HepG2 (cell line): Measurements from ENCODE around the gene PRPF4. TPM values are rescaled to one million over a fixed set of nuclear protein-coding genes. Genes with fewer than 3 reads are reported as not detected.

ENCODE experiments used
- ATAC-seq: fragments of 200-7000 bp; cut with Tn5 transposase; 3 replicates; pipeline ENCODE4 v1.9.1; 2020; ENCODE audit warnings: mild to moderate bottlenecking, moderate library complexity
- BruUV-seq: library from RNA; stranded (reverse); fragments of 400-500 nt; replicated peaks from 2 replicates; lab custom pipeline; 2021; lab: Mats Ljungman, UMichigan
- CTCF ChIA-PET: fragments of 300-600 bp; formaldehyde crosslinking; extraction: SDS; loops from one replicate; lab custom pipeline; 2021; ENCODE audit warnings: low total read pairs, inconsistent platforms, low intra/inter-chr PET ratio; lab: Yijun Ruan, JAX
- POLR2A ChIA-PET: fragments of 350-600 bp; sonication (Branson Sonifier 250); formaldehyde crosslinking; loops from one replicate; lab custom pipeline; 2020; ENCODE audit warnings: antibody characterized with exemption, inconsistent platforms; lab: Yijun Ruan, JAX
- DNase-seq: peaks from one replicate; pipeline ENCODE4 v3.0.0-alpha.2; 2015; ENCODE audit warnings: low spot score
- FAIRE-seq: peaks from 3 replicates; lab custom pipeline; 2011; peaks lifted over from hg19 to GRCh38; lab: Jason Lieb, UNC
- H2AFZ ChIP-seq: one replicate; pipeline ENCODE4 v1.6.1; 2011; ENCODE audit warnings: low read length, inconsistent platforms
- H3K27ac ChIP-seq: fragments of 300-600 bp; 3 replicates; pipeline ENCODE4 v1.8.0; 2011; ENCODE audit warnings: mixed run types, mild to moderate bottlenecking, mixed read lengths, low read length, inconsistent platforms; ENCODE audit not compliant: insufficient read depth; ENCODE audit errors: extremely low read length
- H3K27me3 ChIP-seq, 2 experiments: fragments of 200-600 bp in 1 of 2; 2 replicates in 1 of 2; 3 replicates in 1 of 2; pipeline versions ENCODE4 v1.6.0 to v1.8.0; 2011; ENCODE audit warnings: low read length in 2 of 2, mild to moderate bottlenecking in 2 of 2, moderate library complexity in 2 of 2, inconsistent platforms in 1 of 2; ENCODE audit not compliant: insufficient read depth in 2 of 2, control insufficient read depth in 1 of 2
- H3K36me3 ChIP-seq, 2 experiments: fragments of 200-600 bp in 1 of 2; replicated peaks in 1 of 2; 2 replicates in 1 of 2; 3 replicates in 1 of 2; pipeline versions ENCODE4 v1.5.1 to v1.8.0; 2011; ENCODE audit warnings: low read length in 2 of 2, inconsistent platforms in 1 of 2; ENCODE audit not compliant: insufficient read depth in 2 of 2, control insufficient read depth in 1 of 2
- H3K4me1 ChIP-seq: 2 replicates; pipeline ENCODE4 v1.5.1; 2012; ENCODE audit warnings: low read length, inconsistent platforms; ENCODE audit not compliant: insufficient read depth
- H3K4me2 ChIP-seq: 2 replicates; pipeline ENCODE4 v1.6.0; 2011; ENCODE audit warnings: low read depth, low read length, inconsistent platforms
- H3K4me3 ChIP-seq, 3 experiments: fragments of 200-600 bp in 1 of 3; sonication (generic), shearing (Covaris generic) in 1 of 3; replicated peaks in 1 of 3; 2 replicates each; pipeline ENCODE4 v1.5.1; 2011 to 2016; ENCODE audit warnings: low read length in 3 of 3, inconsistent platforms in 2 of 3, low read depth in 2 of 3, mild to moderate bottlenecking in 2 of 3, control low read depth in 1 of 3, mixed read lengths in 1 of 3; ENCODE audit not compliant: insufficient read depth in 1 of 3
- H3K79me2 ChIP-seq: one replicate; pipeline ENCODE4 v1.6.1; 2011; ENCODE audit warnings: low read length, inconsistent platforms; ENCODE audit not compliant: insufficient read depth
- H3K9ac ChIP-seq: 2 replicates; pipeline ENCODE4 v1.6.0; 2011; ENCODE audit warnings: mild to moderate bottlenecking, low read depth, low read length, inconsistent platforms; ENCODE audit not compliant: insufficient read depth
- H3K9me3 ChIP-seq: 2 replicates; pipeline ENCODE4 v1.5.1; 2012; ENCODE audit warnings: mild to moderate bottlenecking, low read length
- H4K20me1 ChIP-seq: 2 replicates; pipeline ENCODE4 v1.6.0; 2011; ENCODE audit warnings: inconsistent platforms, mild to moderate bottlenecking, low read length, moderate library complexity; ENCODE audit not compliant: insufficient read depth
- ATF6 ChIP-seq: sonication (generic); formaldehyde crosslinking; conservative IDR thresholded peaks from 2 replicates; pipeline ENCODE4 v1.4.0; 2020; ENCODE audit warnings: missing genetic modification reagents
- GZF1 ChIP-seq: sonication (generic); formaldehyde crosslinking; IDR thresholded peaks from 2 replicates; pipeline ENCODE4 v1.5.1; 2020; ENCODE audit warnings: mild to moderate bottlenecking, missing genetic modification reagents
- HDAC2 ChIP-seq: sonication (generic); formaldehyde crosslinking; IDR thresholded peaks from 2 replicates; pipeline ENCODE4 v1.4.0; 2020; ENCODE audit warnings: missing genetic modification reagents
- HOMEZ ChIP-seq: IDR thresholded peaks from 2 replicates; pipeline ENCODE4 v1.6.1; 2016; ENCODE audit warnings: low read depth
- KLF9 ChIP-seq: IDR thresholded peaks from 2 replicates; pipeline ENCODE4 v1.6.1; 2016; ENCODE audit warnings: low read depth
- MBD4 ChIP-seq: IDR thresholded peaks from 2 replicates; pipeline ENCODE4 v1.6.1; 2012; ENCODE audit warnings: low read length, inconsistent platforms, borderline replicate concordance
- POGZ ChIP-seq: sonication (generic); formaldehyde crosslinking; IDR thresholded peaks from 2 replicates; pipeline ENCODE4 v1.4.0; 2020; ENCODE audit warnings: mild to moderate bottlenecking, missing genetic modification reagents
- RERE ChIP-seq: IDR thresholded peaks from 2 replicates; pipeline ENCODE4 v1.6.1; 2016; ENCODE audit warnings: low read depth, missing genetic modification reagents, missing compliant biosample characterization
- RORA ChIP-seq: sonication (generic); formaldehyde crosslinking; IDR thresholded peaks from 2 replicates; pipeline ENCODE4 v1.5.0; 2020; ENCODE audit warnings: mild to moderate bottlenecking, missing genetic modification reagents, moderate library complexity
- SAP130 ChIP-seq: IDR thresholded peaks from 2 replicates; pipeline ENCODE4 v1.6.1; 2016; ENCODE audit warnings: low read depth
- ZEB1 ChIP-seq: IDR thresholded peaks from 2 replicates; pipeline ENCODE4 v1.6.1; 2012; ENCODE audit warnings: mild to moderate bottlenecking, low read depth, inconsistent platforms; ENCODE audit not compliant: insufficient replicate concordance
- ZFP36 ChIP-seq: fragments of 150-350 bp; IDR thresholded peaks from 2 replicates; pipeline ENCODE4 v1.6.1; 2018; ENCODE audit warnings: borderline replicate concordance, low read length, low read depth; ENCODE audit not compliant: partially characterized antibody
- ZNF10 ChIP-seq: sonication (generic); formaldehyde crosslinking; IDR thresholded peaks from 2 replicates; pipeline ENCODE4 v1.4.0; 2020; ENCODE audit warnings: mild to moderate bottlenecking, low read depth, missing genetic modification reagents, borderline replicate concordance
- ZNF205 ChIP-seq: IDR thresholded peaks from 2 replicates; pipeline ENCODE4 v1.6.1; 2018; ENCODE audit warnings: missing biosample characterization, missing genetic modification reagents
- ZNF556 ChIP-seq: sonication (generic); formaldehyde crosslinking; IDR thresholded peaks from 2 replicates; pipeline ENCODE4 v1.4.0; 2020; ENCODE audit warnings: mild to moderate bottlenecking, missing genetic modification reagents, borderline replicate concordance
- ZNF589 ChIP-seq: sonication (generic); formaldehyde crosslinking; conservative IDR thresholded peaks from 2 replicates; pipeline ENCODE4 v1.8.0; 2022; ENCODE audit warnings: mild to moderate bottlenecking, moderate library complexity, missing genetic modification reagents
- ZNF891 ChIP-seq: sonication (generic); formaldehyde crosslinking; IDR thresholded peaks from 2 replicates; pipeline ENCODE4 v1.5.0; 2020; ENCODE audit warnings: mild to moderate bottlenecking, missing genetic modification reagents
- WGBS: methylation state at CpG from one replicate; pipeline ENCODE4 v1.1.6; 2017; ENCODE audit warnings: low lambda C conversion rate; 5-methylcytosine and 5-hydroxymethylcytosine counted together
- in situ Hi-C: cut with HindIII; loops from 2 replicates; pipeline ENCODE4 v1.10.0; 2017; ENCODE audit warnings: low pct_unique_long_range_greater_than_20kb; ENCODE audit not compliant: extremely low pct_ligation_motif_present
- intact Hi-C: fragments of 100-400 bp; cut with micrococcal nuclease; formaldehyde crosslinking; loops from one replicate; pipeline ENCODE4 v1.10.0; 2022; ENCODE audit not compliant: unreplicated experiment
- polyA plus RNA-seq, 8 experiments: library from polyadenylated mRNA; depleted of rRNA in 3 of 8; stranded (reverse) in 7 of 8; unstranded in 1 of 8; fragments of >200 nt; fragmentation: Illumina TruSeq in 4 of 8; extraction: Trizol in 4 of 8; gene quantifications; 2 replicates each; pipeline versions ENCODE4 v1.2.1 to v1.2.3, GENCODE V29; 2011 to 2016; ENCODE audit warnings: low read depth in 4 of 8, missing spikeins in 1 of 8, mixed read lengths in 1 of 8; ENCODE audit not compliant: insufficient read depth in 1 of 8
- total RNA-seq, 5 experiments: library from RNA; depleted of rRNA; stranded (reverse); fragments of >200 nt; fragmentation: Illumina TruSeq; extraction: Trizol; gene quantifications; 2 replicates each; pipeline ENCODE4 v1.2.3, GENCODE V29; 2016; ENCODE audit warnings: low read depth in 1 of 5

The PRPF4 gene
- total and polyA plus RNA-seq, 2 of the 13 experiments (the other 11 are each of a cell fraction or from before 2014, with no cell fraction given), result 10.3 to 49.0 TPM

GRCh38 chr9:113228130-113228665 lies 47.3 kb upstream of the PRPF4 start:
- peak; percentile 91 for ATAC-seq
- TF ChIP-seq ATF6 (CRISPR knock-in tag) (no peak), ZEB1 (no peak), ZFP36 (no peak), SAP130 (CRISPR knock-in tag) (peak; percentile 88), HDAC2 (peak; percentile 63), ZNF205 (CRISPR knock-in tag) (peak; percentile 35; the same call in 1 of the 2 replicates), GZF1 (no peak), ZNF891 (CRISPR knock-in tag) (no peak), ZNF10 (CRISPR knock-in tag) (no peak), ZNF556 (CRISPR knock-in tag) (no peak), KLF9 (CRISPR knock-in tag) (no peak), MBD4 (no peak), ZNF589 (CRISPR knock-in tag) (no peak), POGZ (CRISPR knock-in tag) (peak; percentile 62; the same call in 1 of the 2 replicates), RERE (no peak), RORA (no peak), HOMEZ (CRISPR knock-in tag) (peak; percentile 65; the same call in 1 of the 2 replicates)

More at GRCh38 chr9:113228130-113228665, 47.3 kb upstream of the PRPF4 start:
- Histone ChIP-seq H3K36me3 (peaks cover 4 to 11% of the 10 kb centered on the region in 2 experiments; a peak in 3 of 5 replicates), H3K9me3 (no peaks in the 10 kb centered on the region), H4K20me1 (no peaks in the 10 kb centered on the region; the same call in 1 of the 2 replicates), H3K9ac (peak overlapping the region; percentile 23; the same call in 1 of the 2 replicates), H3K27me3 (no peaks in the 10 kb centered on the region), H3K79me2 (peaks cover 86% of the 10 kb centered on the region), H2AFZ (no peak overlapping the region), H3K27ac (peak overlapping the region; percentile 73), H3K4me1 (peaks cover 85% of the 10 kb centered on the region), H3K4me2 (peak overlapping the region; percentile 52), H3K4me3 (no peak overlapping the region)
- intact Hi-C loops (no loop called here), in situ Hi-C loops (no loop called here)
- FAIRE-seq (peak; percentile 73), DNase-seq (peak; percentile 94)
- 23% methylated on average over 3 of the region's 3 CpGs for WGBS
- ChIA-PET POLR2A (interaction anchor here (0.7 to 1.8 kb wide), 7 partner anchors 8 to 182 kb away, joined by 3 to 12 read pairs (median 3); partner anchors contain the start of genes C9orf43, CDC26, POLE3 and PRPF4), CTCF (no interaction called here)
- BruUV-seq, result no TSS peak
